ELF-1 (cell line): ENCODE measurements around the gene GRIK4.

Experiments
- DNase-seq: peaks from one replicate; pipeline ENCODE4 v3.0.0-alpha.2; 2016; ENCODE audit warnings: low read depth, low spot score

The GRIK4 gene

DNA sequence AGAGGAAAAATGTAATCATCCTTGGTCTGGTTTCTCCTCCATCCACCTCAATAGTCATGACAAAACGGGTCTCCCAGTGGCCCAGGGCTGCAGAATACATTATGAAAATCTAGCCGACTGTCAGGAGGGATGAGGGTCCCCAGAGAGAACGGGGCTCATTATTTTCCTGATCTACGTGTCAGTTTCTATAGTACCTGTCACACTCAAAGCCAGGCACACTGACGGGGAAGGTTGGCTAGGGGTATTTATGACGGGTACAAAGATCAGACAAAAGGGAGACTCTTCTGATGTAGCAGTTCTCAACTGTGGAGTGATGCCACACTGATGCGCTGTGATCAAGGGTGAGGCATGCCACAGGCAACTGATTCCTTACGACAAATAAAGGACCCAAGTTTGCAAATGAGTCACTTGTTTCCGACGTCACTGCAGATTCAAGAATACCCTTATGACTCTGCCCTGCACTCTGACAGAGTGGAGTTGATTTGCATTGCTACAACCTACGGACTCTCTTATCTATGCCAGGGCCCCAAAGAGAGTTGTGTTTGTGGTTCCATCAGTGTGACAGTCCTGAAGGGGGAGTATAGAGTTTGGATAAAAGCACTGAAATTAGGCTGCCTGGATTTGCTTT is 324.2 kb downstream of the GRIK4 start:
- no peak for DNase-seq

DNA sequence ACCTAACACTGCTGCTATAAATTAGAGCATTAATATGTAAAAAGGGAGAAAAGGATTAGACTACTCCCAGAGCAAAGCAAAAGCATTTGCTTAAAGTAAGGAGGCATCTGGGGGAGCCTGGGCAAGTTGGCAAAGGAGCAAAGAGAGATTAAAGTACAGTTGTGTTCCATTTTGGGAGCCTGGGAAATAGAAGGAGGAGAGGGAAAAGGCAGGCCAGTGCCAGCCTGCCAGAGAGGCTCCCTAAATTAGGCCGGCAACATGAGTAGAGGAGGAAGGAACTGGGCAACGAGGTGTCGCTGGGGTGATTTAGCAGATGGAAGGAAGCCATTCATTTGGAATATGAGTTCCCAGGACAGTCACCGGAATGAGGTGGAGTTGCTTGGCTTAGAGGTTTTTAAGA is 326.1 kb downstream of the GRIK4 start:
- no peak for DNase-seq

DNA sequence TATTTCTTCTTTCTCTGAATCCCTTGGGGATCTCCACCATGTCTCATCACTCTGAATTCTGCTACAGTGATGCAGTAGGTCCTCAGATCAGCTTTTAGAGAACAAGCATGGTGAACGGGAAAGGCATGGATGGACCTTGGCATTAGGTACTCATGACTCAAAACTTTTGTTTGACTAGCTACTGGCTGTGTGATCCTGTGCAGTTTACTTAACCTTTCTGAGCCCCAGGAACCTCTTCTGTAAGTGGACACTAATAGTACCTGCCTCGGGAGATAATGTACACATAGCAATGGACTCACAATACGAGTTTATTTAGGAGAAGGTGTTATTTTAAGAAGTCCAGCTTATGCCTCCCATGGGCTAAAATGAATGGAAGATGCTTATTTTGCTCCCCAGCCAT is 327.7 kb downstream of the GRIK4 start:
- DNase-seq: no peak

DNA sequence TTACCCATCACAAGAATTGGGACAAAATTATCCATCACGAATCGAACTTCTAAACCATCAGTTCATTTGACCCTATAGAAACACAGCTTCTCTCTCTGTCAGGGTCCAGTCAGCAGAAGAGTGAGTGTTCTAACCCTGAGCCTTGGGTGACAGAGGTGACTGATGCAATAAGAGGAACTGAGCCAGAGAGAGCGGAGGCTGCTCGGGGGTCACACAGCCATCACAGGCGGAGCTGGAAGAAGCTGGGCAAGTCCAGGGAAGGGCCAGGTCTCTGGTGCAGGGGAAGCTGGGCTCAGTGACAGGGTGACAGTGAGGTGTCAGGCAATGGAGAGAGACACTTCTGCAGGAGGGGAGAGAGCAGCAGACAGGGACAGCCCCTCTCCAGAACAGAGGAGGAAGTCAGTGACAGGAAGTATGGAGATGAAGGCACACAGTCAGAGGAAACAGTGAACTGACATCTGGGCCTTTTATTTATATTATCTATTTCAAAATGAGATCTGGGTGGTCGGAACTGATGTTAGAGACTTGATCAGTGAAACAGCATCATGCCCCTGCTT is 328.4 kb downstream of the GRIK4 start:
- DNase-seq: no peak

DNA sequence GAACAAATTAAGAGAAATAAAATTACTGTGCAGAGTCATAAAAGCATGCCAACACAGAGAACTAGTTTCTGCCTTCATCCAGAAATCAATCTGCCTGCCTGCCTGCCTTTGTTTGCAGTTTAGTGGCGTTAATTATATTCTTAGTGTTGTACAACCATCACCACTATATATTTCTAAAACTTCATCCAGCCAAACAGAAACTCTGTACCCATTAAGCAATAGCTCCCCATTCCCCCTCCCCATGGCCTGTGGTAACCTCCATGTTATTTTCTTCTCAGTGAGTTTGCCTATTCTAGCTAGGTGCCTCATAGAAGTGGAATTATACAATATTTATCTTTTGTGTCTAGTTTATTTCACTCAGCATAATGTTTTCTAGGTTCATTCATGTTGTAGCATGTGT is 329.1 kb downstream of the GRIK4 start:
- no peak for DNase-seq

DNA sequence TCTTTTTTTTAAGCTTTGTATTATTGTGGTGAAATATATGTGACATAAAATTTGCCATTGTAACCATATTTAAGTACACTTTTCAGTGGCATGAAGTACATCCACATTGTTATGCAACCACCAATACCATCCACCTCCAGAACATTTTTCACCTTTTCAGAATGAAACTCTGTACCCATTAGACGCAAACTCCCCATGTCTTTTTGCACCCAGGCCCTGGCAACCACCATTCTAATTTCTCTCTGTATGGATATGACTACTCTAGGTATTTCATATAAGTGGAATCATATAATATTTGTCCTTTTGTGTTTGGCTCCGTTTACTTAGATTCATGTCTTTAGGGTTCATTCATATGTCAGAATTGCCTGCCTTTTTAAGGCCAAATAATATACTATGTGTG is 329.5 kb downstream of the GRIK4 start:
- no peak for DNase-seq

DNA sequence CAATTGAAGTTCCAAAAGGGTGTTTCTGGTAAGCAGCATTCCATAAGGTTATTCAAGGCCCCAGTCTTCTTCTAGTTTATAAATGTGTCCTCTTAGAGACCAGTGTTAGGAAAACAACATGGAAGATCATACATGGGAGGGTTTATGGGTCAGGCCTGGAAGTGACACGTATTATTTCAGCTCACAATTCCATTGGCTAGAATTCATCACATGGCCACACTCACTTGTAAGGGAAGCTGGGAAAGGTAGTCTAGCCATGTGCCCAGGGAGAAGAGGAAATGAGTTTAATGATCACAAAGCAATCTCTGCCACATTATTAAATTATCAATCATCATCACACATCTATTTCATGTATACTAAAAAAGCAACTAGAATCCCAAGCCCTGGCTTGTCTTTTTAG is 330.6 kb downstream of the GRIK4 start:
- no peak for DNase-seq

DNA sequence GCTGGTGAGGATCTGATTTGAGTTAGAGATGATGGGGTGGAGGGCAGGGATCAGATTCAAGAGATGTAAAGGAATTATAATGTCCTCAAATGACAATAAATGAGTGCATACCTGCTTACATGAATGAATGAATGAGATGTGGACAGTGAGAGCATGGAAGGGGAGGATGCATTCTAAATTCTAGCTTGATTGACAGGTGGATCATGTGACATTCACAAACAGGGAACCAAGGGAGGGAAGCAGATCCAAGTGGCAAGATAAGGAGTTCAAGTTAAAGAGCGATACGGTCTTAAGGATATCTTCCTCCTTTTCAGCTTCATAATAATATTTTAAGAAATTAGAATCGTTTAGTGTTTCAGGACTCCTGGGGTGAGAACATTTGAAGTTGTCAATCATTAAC is 341.9 kb downstream of the GRIK4 start:
- no peak for DNase-seq

DNA sequence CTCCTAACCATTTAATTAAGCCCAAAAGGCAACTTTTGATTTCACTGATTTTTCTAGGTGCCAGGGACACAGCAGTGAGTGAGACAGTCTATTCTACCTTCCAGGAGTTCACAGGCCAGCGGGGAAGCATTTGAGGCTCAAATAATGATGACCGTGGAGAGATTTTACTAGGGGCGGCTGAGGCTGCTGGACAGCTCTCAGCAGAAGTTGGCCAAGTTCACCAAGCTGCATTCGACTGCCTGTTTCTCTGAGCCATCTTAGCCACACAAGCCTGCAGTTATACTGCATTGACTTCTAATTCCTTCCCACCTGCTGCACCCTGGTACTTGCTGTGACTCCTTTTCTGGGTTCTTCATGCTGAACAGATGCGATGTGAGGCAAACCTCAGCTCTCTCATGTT is 343.4 kb downstream of the GRIK4 start:
- no peak for DNase-seq

DNA sequence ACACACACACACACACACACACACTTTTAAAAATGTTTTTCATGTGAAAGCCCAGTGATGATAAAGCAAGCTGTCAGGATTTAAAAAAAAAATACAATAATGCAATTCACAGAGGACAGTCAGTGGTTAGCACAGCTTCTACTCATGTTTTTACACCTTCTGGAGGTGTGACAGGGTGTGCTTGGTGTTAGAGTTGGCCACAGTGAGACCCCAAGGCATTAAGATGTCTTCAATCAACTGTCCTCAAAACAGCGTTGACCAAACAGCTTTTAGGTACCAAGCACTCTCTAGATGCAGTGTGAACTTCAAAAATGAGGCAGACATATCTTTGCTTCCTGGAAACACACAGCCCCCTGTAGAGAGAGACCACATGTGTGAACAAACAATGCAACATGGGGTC is 346.0 kb downstream of the GRIK4 start:
- no peak for DNase-seq

DNA sequence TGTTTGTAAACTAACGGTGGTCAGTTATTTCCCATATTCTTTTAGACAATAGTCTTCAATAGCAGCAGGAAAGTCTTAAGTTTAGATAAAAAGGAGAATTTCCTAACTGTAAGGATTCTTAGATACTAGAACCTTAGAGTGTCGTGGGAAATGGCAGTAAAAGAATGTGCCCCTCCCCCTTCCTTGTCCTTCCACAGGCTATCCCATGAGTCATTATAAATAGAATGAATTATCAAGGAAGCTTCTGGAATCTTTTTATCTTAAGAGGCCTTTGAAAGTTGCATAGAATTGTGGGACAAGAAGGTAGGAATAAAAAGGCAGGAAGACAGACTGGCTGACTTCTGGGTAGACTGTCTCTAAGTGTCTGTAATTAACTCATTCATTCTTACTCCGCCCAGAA is 347.2 kb downstream of the GRIK4 start:
- DNase-seq: no peak

DNA sequence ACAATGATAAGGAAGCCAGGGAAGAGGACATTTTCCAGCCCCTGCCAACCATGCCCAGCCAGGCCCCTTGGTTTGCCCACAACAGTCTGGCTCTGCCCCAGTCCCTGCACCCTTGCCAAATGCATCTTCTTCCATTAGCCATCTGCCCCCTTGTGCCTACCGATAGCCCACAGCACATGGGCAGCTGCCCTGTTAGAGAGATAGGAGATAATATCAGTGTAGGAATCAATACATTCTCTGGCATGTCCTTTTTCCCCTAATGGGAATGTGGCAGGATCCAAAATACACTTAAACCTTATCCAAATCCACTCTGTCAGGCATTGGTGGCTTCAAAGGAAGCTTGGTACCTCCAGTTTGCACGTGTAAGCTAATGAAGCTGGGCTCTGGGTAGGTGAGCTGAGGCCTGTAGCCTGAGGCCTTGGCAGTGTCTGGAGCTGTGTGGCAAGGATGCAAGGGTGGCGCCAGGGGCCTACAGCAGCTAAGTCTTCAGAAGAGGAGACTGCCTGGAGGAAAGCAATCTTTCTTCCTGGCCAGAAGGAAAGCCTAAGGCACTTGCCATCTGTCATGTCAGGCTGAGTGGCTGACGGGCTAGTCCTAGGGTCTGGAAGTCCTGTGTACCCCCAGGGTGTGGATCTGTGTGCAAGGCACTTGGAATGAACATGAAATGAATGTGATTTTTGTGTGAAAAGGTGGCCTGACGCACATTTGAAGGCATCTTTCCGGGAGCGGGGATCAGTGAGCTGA is 348.2 kb downstream of the GRIK4 start:
- no peak for DNase-seq

DNA sequence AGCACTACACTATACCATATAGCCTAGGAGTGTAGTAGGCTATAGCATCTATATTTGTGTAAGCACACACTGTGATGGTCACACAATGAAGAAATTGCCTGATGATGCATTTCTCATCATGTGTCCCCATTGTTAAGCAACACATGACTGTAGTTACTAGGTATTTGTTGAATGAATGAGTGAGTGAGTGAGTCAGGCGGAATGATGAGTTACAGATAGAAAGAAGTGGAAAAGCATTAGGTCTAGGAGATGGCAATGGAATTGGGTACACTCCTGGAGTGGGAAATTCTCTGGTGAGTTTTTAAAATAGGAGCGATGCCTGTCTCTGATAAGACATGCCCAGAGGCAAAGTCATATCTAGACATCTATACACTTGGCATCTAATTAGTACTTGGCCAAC is 351.8 kb downstream of the GRIK4 start:
- DNase-seq: no peak

DNA sequence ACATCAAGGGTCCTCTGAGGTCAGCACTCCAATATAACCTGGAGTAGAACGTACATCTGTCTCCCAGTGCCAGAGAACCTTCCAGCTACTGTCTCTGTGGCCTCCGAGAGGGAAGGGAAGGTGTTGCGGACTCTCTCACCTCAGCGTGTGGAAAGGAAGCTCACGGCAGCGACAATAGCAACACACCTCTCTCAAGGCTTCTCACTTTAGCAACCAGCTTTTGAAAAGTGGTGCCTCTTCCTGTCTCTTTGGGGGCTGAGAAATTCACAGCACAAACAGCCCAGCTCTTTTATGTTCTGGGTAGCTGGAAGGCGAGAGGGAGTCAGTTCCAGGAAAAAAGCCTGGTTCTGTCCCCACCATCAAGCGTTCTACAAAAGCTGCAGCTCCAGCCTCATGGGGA is 355.5 kb downstream of the GRIK4 start:
- DNase-seq: no peak

DNA sequence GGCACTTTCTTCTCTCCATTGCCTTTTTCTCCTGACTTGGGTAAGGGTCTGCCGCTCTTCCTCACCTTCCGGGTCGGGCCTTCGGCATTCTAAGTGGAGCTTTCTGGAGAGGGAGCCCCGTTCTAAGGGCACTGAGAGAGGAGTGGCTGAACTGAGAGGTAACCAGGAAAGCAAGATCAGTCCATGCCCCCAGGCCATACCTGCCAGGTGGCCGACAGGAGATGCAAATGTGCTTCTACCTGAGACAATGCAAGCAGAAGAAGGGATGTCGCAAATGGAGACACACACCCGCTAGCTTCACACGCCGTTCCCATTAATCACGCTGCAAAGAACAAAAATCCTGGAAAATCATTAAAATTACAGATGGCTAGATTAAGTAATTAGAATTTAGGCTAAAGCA is 356.0 kb downstream of the GRIK4 start:
- peak; percentile 75 for DNase-seq

DNA sequence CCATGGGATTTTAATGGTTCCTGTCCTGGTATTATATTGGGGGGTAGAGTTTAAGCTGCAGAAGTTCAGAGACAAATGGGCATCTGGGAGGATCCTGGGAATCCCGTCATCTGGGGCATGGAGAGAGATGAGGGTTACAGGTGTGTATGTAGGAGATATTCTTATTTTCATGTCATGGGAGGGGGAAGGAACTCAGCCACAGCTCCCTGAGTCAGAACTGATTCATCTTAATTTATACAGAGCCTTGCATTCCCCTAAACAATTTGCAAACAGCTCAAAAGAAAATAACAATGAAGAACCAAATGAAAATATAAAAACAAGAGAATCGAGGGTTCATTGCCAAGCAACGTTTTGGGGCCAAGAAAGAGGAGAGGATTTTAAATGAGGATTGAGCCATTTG is 356.4 kb downstream of the GRIK4 start:
- no peak for DNase-seq

DNA sequence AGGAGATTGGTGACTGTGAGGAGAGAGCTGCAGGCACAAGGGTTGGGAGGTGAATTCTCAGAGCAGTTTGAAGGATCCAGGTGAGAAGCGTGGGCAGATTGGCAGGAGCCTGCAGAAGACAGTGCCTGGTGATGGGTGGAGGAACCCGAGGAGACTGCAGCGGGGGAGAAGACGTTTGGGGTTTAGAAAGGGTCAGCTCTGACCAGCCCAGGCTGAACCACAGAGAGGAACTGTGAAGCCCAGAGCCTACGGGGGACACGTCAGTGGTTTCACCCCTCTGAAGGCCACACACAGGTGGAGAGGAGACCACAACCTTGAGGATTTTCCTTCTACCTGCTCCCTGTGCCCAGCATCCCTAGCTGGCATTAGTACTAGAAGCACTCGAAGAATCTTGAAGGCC is 357.5 kb downstream of the GRIK4 start:
- DNase-seq: no peak

DNA sequence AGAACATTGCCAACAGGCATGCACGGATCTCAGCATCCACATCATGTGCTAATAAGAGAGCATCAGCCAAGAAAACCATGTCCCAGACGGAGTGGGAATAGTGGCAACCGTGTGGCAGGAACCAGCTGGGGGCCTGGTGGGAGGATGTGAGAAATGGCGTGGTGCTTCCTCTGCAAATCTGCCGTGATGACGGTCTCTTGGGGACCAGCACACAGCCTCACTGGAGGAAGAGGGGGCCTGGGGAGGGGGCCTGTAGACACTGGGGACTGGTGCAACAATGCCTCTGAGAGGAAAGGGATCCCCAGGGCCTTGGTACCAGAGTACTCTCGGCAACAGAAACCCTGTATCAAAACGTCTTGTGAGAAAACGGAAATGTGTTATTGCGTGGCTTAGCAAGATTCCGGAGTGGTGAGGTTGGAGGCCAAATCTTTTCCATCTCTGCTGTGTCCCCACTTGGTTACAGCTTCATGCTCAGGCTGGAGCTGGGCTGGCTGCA is 358.0 kb downstream of the GRIK4 start:
- DNase-seq: no peak

DNA sequence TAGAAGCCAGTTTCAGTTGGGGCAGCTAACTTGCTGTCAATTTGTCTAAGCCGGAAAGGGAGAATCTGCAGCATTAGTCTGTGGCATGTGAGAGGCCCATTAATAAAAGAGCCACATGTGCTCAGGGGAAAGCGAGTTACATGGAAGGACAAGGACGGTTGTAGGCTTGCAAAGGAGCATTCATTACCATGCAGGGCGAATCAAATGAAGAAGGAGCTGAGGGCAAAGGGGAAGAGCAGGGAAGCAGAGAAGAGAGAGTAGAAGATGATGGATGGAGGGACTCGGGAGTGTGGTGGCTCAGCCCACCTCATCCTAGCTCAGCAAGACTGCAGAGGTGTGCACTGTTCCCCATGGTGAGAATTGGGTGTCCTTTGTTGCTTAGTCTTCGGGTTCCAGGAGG is 359.6 kb downstream of the GRIK4 start:
- no peak for DNase-seq

DNA sequence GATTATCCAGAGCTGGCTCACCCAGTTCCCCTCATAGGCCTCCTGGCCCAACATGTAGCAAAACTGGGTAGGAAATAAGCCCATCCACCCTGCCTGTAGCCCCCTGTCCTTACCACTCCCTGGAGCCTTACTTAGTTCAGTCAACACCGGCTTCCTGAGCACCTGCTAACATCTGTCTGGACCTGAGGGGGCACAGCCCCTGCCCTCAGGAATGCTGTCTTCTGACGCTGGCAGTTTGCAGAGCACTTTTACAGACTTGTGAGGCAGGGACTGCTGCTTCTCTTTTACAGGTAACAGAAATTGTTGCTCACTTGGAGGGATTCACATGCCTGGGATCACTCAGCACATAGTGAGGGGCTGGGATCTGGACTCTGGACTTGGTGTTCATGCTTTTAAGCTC is 360.4 kb downstream of the GRIK4 start:
- DNase-seq: no peak

DNA sequence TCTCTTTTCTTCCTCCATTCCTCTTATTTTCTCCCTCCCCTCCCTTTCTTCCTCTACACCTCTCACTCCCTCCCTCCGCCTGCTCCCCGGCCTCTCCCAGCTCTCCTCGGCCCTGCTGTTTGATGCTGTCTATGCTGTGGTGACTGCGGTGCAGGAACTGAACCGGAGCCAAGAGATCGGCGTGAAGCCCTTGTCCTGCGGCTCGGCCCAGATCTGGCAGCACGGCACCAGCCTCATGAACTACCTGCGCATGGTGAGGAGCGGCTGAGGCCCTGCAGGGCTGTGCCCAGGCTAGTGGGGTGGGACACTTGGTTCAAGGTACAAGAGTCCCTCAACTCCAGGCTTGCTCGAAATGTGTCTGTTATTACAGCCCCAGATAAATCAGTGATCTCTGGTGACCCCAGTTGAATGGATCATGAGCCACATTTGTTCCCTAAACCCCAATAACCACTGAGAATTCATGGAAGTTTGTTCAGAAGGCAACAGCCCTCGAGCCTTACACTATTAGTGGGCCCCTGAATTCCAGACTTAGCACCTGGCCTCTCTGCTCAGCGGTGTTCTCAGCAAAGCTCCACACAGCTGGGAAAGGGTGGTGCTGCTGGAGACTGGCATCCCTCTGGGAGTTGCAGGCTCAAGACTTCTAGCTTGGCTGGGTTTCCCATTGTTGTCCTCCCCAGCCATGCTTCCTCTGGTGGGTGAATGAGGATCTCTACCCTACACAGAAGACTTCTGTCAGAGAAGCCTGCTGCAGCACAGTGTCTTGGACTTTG is 362.6 kb downstream of the GRIK4 start:
- DNase-seq: no peak

DNA sequence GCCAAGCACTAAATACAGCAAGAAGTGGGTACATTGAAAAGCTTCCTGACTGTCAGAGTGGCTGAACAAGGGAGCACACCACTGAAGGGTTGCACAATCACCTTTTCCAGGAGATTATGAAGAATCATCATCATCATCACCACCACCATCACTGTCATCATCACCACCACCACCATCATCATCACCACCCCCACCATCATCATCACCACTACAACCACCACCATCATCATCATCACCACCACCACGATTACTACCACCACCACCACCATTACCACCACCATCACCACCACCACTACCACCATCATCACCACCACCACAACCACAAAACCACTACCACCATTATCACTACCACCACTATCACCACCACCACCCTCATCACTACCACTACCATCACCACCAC is 364.4 kb downstream of the GRIK4 start:
- DNase-seq: no peak
